A673 (cell line): ENCODE results near the gene ANO4.

ENCODE experiments used
- EZH2 ChIP-seq: fragments of 200-600 bp; sonication (generic); IDR thresholded peaks from 2 replicates; pipeline ENCODE4 v1.6.1; 2017; ENCODE audit warnings: borderline replicate concordance, low read depth, mild to moderate bottlenecking, mixed read lengths, antibody characterized with exemption, low read length; ENCODE audit not compliant: poor library complexity, severe bottlenecking
- TF ChIP-seq, protein P1 (sequence below): fragments of 300-800, 200-600 bp; sonication (generic); conservative IDR thresholded peaks from 2 replicates; pipeline ENCODE4 v1.5.1; 2017; ENCODE audit warnings: low read depth, mild to moderate bottlenecking, antibody characterized with exemption, low read length, moderate library complexity, mixed read lengths

DNA sequence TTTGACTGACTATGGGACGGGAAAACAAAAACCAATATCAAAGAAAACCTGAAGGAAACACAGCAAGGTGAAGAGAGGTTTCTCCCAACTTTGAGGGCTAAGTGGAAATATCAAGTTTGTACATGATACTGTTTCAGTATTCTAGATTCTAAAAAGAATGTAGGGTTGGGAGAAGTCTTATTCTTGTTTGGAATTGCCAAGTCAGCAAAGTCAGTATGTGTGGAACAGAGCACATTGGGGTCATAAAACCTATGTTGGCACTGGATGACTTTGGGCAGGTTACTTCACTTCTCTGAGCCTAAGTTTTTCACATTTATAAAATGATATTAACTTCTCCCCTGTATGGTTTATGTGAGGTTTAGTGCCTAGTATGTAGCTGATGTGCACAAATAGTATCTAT, 182.2 kb downstream of the ANO4 start:
- TF ChIP-seq, protein P1, sequence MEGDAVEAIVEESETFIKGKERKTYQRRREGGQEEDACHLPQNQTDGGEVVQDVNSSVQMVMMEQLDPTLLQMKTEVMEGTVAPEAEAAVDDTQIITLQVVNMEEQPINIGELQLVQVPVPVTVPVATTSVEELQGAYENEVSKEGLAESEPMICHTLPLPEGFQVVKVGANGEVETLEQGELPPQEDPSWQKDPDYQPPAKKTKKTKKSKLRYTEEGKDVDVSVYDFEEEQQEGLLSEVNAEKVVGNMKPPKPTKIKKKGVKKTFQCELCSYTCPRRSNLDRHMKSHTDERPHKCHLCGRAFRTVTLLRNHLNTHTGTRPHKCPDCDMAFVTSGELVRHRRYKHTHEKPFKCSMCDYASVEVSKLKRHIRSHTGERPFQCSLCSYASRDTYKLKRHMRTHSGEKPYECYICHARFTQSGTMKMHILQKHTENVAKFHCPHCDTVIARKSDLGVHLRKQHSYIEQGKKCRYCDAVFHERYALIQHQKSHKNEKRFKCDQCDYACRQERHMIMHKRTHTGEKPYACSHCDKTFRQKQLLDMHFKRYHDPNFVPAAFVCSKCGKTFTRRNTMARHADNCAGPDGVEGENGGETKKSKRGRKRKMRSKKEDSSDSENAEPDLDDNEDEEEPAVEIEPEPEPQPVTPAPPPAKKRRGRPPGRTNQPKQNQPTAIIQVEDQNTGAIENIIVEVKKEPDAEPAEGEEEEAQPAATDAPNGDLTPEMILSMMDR = no peak
- no peak for TF ChIP-seq EZH2
